ENCODE data around the gene ASB6.

- TF ChIP-seq CTCF (IDR thresholded peaks at IDR 0.05) (no peak), EP300 (IDR thresholded peaks at IDR 0.05) (no peak), TP53 (CRISPR knock-in tag; IDR thresholded peaks at IDR 0.05) (no peak), RFX5 (IDR thresholded peaks at IDR 0.05) (no peak)
Measured at GRCh38 chr9:129647635-129648034, 5.7 kb upstream of the ASB6 start.
